Measurements from ENCODE around the gene RAI2. TPM values are rescaled to one million over a fixed set of nuclear protein-coding genes. Genes with fewer than 3 reads are reported as not detected.
A peak's percentile ranks its signal among the peaks of the same experiment; 100 is the strongest.

Gene RAI2
- total RNA-seq, 3 donors from 2014 or later, result 12.0 to 38.9 (median 18.0) TPM

DNA sequence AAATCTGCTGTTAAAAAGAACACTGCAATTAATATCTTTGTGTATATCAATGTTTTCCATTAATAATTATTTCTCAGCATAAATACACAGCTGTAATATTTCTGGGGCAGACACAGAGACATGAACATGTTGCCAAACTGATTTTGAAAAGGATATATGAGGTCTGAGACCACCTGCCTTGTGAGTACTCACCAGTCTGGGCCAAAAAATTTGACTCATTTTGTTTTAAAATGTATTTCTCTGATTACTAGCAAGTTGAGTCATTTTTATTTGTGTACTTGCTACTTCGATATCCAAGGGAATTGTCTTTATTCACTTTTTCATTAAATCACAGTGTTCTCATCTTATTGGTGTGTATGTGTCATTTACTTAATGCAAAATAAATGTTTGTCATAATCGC, 8.5 kb upstream of the RAI2 start:
- TF ChIP-seq, protein P1, sequence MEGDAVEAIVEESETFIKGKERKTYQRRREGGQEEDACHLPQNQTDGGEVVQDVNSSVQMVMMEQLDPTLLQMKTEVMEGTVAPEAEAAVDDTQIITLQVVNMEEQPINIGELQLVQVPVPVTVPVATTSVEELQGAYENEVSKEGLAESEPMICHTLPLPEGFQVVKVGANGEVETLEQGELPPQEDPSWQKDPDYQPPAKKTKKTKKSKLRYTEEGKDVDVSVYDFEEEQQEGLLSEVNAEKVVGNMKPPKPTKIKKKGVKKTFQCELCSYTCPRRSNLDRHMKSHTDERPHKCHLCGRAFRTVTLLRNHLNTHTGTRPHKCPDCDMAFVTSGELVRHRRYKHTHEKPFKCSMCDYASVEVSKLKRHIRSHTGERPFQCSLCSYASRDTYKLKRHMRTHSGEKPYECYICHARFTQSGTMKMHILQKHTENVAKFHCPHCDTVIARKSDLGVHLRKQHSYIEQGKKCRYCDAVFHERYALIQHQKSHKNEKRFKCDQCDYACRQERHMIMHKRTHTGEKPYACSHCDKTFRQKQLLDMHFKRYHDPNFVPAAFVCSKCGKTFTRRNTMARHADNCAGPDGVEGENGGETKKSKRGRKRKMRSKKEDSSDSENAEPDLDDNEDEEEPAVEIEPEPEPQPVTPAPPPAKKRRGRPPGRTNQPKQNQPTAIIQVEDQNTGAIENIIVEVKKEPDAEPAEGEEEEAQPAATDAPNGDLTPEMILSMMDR (IDR thresholded peaks at IDR 0.05), result no peak
- intact Hi-C loops (cut with DNase I; ENCODE audit: low total_unique reads), result no loop called here
- Histone ChIP-seq H3K4me3 (no peak overlapping the region), H3K36me3 (no peaks in the 10 kb centered on the region), H3K9me3 (peaks cover 0 to 13% of the 10 kb centered on the region in 2 donors), H3K4me1 (no peaks in the 10 kb centered on the region), H3K27ac (no peak overlapping the region), H3K27me3 (no peaks in the 10 kb centered on the region)
- DNase-seq (ENCODE audit: low spot score in 2 of 2), result no peak

DNA sequence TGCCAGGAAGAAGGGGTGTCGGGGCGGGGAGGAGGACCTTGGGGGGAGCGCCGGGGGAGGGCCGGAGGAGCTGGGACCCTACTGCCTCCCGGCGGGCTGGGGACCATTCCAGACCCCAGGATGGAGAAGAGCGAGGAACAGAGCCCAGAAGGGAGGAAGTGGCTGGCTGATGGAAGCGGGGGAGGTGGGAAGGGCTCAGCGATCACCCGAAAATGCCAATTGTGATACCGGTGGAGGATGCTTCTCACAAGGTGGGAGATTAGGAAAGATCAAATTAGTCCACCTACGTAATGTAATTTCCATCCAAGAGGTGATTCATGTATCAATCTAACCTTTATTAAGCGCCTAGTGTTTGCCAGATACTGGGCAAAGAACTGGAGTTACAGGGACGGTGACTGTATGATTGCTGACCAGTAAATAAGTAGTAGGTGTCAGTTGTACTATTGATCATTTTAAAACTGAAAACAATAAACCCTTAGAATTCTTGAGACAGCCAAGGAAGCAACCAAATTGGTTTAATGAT, 452 bp upstream of the RAI2 start:
- Histone ChIP-seq H3K27ac (peak overlapping the region; percentile 43 to 81), H3K4me1 (no peaks in the 10 kb centered on the region), H3K9me3 (no peaks in the 10 kb centered on the region), H3K27me3 (peaks cover 0 to 12% of the 10 kb centered on the region in 2 donors), H3K4me3 (peak overlapping the region; percentile 48 to 80 (median 66)), H3K36me3 (no peaks in the 10 kb centered on the region)
- no peak for DNase-seq (ENCODE audit: low spot score in 2 of 2)
- TF ChIP-seq POLR2A (IDR thresholded peaks at IDR 0.05), result no peak
- TF ChIP-seq POLR2AphosphoS5 (IDR thresholded peaks at IDR 0.05), result no peak
- TF ChIP-seq, protein P1 (IDR thresholded peaks at IDR 0.05), result no peak
- intact Hi-C loops (cut with DNase I; ENCODE audit: low total_unique reads), result no loop called here

GRCh38 chrX:17860179-17860780, 818 bp downstream of the RAI2 start:
- intact Hi-C loops (cut with DNase I; ENCODE audit: low total_unique reads), result no loop called here
- no peak for DNase-seq (ENCODE audit: low spot score in 2 of 2)
- H3K27me3 ChIP-seq, result peaks cover 0 to 12% of the 10 kb centered on the region in 2 donors
- H3K36me3 ChIP-seq, result no peaks in the 10 kb centered on the region
- no peaks in the 10 kb centered on the region for H3K9me3 ChIP-seq
- no peaks in the 10 kb centered on the region for H3K4me1 ChIP-seq
- TF ChIP-seq, protein P1 (IDR thresholded peaks at IDR 0.05), result no peak
- TF ChIP-seq POLR2A (IDR thresholded peaks at IDR 0.05), result no peak
- no peak for TF ChIP-seq POLR2AphosphoS5 (IDR thresholded peaks at IDR 0.05)
- H3K4me3 ChIP-seq, result peak overlapping the region; percentile 66 to 80 (median 67)
- peak overlapping the region; percentile 65 to 81 for H3K27ac ChIP-seq

DNA sequence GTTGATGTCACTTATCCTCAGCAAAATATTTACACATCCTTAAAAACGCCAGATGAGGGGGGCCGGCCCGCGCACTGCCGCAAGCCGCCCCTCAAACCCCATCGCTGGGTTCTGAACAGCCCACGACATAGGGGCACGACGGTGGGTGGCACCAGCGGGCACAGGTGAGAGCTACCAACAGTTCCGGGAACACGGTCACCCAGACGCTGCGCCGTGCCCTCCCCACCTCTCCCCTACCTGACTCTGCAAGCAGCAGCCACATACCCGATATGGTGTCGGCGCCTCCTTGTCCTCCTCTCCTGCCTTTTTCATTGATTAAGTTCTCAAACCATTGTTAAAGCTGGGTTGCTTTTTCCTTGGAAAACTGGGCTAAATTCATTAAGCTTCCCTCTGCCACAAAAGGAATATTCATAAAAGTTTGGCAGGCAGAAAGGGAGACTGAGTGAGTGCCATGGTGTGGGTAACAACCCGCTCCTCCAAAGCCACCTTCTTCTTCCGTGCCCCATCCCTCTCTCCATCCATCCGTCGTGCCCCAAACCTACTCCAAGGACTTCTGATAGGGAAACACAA, 1.4 kb downstream of the RAI2 start:
- Histone ChIP-seq H3K9me3 (no peaks in the 10 kb centered on the region), H3K27me3 (peaks cover 0 to 12% of the 10 kb centered on the region in 2 donors), H3K27ac (peak overlapping the region; percentile 65 to 81), H3K4me1 (no peaks in the 10 kb centered on the region), H3K36me3 (no peaks in the 10 kb centered on the region), H3K4me3 (peak overlapping the region; percentile 66 to 80 (median 67))
- no peak for TF ChIP-seq POLR2AphosphoS5 (IDR thresholded peaks at IDR 0.05)
- TF ChIP-seq POLR2A (IDR thresholded peaks at IDR 0.05), result no peak
- TF ChIP-seq, protein P1 (IDR thresholded peaks at IDR 0.05), result no peak
- intact Hi-C loops (cut with DNase I; ENCODE audit: low total_unique reads), result loop anchor here (5.0 kb wide), 1 partner anchor 1088 kb away; no protein-coding TSS in a partner anchor
- DNase-seq (ENCODE audit: low spot score in 2 of 2), result peak; percentile 23 to 54

DNA sequence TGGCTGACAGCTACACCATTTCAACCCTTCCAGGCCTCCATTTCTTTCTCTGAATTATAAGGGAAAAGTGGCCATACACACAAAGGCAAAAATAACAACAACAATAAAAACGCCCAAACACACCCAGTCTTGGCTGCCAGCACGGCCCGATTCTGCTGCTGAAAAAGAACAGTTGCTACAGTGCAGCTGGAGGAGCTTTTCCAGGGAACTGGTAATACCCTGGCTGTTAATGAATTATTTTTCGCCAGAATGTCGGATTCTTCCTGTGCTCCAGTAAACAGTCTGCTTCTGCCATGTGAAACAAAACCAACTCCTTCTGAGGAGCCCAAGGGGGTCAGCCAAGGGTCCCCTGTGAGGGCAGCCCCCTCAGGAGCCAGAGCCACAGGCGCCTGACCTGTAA, 6.6 kb downstream of the RAI2 start:
- Histone ChIP-seq H3K4me3 (peak overlapping the region in 1 of 3 donors; percentile 8), H3K4me1 (no peaks in the 10 kb centered on the region), H3K9me3 (no peaks in the 10 kb centered on the region), H3K36me3 (no peaks in the 10 kb centered on the region), H3K27ac (peak overlapping the region in 1 of 2 donors; percentile 32), H3K27me3 (peaks cover 0 to 16% of the 10 kb centered on the region in 2 donors)
- TF ChIP-seq POLR2AphosphoS5 (IDR thresholded peaks at IDR 0.05) (no peak), POLR2A (IDR thresholded peaks at IDR 0.05) (no peak)
- TF ChIP-seq, protein P1 (IDR thresholded peaks at IDR 0.05), result no peak
- intact Hi-C loops (cut with DNase I; ENCODE audit: low total_unique reads), result no loop called here
- DNase-seq (ENCODE audit: low spot score in 2 of 2), result no peak
